ENCODE results near the gene WHAMM.
"Not testable (repeated sequence)": the region's sequence is repeated elsewhere in the genome, so short reads cannot be mapped to it uniquely, and the experiment has no call there.

Gene WHAMM

DNA sequence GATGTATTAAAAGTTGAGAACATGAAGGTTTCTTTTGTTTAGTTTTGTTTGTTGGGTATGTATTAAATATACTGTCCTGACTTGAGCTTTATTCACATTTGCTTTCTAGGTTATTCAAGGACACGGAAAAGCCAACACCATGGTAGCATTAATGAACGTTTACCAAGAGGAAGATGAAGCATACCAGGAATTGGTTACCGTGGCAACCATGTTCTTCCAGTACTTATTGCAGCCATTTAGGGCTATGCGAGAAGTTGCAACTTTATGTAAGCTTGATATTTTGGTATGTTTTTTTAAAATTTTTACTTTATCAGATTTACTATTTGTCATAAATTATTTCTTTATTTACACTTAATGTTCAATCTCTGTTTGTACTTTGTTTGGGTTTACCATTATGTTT lies 3.6 kb downstream of the WHAMM start:
- no peaks in the 10 kb centered on the region for H3K27me3 ChIP-seq (ENCODE audit: control insufficient read depth in 1 of 2, insufficient read depth in 1 of 2, low read length in 2 of 2)
- no peak overlapping the region for H3K4ac ChIP-seq (ENCODE audit: low read depth in 1 of 2, low read length in 2 of 2)
- no peak overlapping the region for H3K18ac ChIP-seq (ENCODE audit: low read depth in 1 of 2, low read length in 2 of 2)
- no peak overlapping the region for H3K9ac ChIP-seq (ENCODE audit: low read length)
- H3K4me3 ChIP-seq (ENCODE audit: insufficient read depth in 1 of 2, low read depth in 1 of 2, low read length in 2 of 2): no peak overlapping the region
- 89% methylated on average over 3 of the region's 4 CpGs for WGBS
- H3K4me2 ChIP-seq (ENCODE audit: low read length, poor library complexity, severe bottlenecking): no peak overlapping the region
- no peak overlapping the region for H2BK12ac ChIP-seq (ENCODE audit: low read length in 2 of 2)
- no peak overlapping the region for H2BK5ac ChIP-seq (ENCODE audit: low read depth, low read length, poor library complexity, severe bottlenecking)
- peaks cover 11 to 45% of the 10 kb centered on the region in 2 experiments for H3K36me3 ChIP-seq (ENCODE audit: control insufficient read depth in 1 of 2, insufficient read depth in 2 of 2, low read depth in 1 of 2, low read length in 2 of 2)
- H2BK15ac ChIP-seq (ENCODE audit: low read depth, poor library complexity, severe bottlenecking): no peak overlapping the region
- no peak overlapping the region for H4K8ac ChIP-seq (ENCODE audit: low read length)
- no peak overlapping the region for H3K14ac ChIP-seq (ENCODE audit: low read length in 2 of 2)
- H3K9me3 ChIP-seq (ENCODE audit: control insufficient read depth, low read length): no peaks in the 10 kb centered on the region
- peaks cover 1% of the 10 kb centered on the region for H3K4me1 ChIP-seq (ENCODE audit: control insufficient read depth, insufficient read depth, low read depth, low read length)
- H2AK5ac ChIP-seq (ENCODE audit: low read length, severe bottlenecking): no peak overlapping the region
- DNase-seq: peak; percentile 21
- H3K79me1 ChIP-seq (replicated peaks; ENCODE audit: low read length, poor library complexity, severe bottlenecking): peaks cover 6% of the 10 kb centered on the region
- H2BK120ac ChIP-seq (ENCODE audit: low read depth, low read length): no peak overlapping the region
- H4K91ac ChIP-seq (ENCODE audit: low read length): no peak overlapping the region
- H3K23ac ChIP-seq (ENCODE audit: low read length in 2 of 2): no peak overlapping the region
- no peak overlapping the region for H3K27ac ChIP-seq (ENCODE audit: low read length, poor library complexity, severe bottlenecking)
- H2AFZ ChIP-seq (ENCODE audit: low read depth, low read length): no peak overlapping the region

DNA sequence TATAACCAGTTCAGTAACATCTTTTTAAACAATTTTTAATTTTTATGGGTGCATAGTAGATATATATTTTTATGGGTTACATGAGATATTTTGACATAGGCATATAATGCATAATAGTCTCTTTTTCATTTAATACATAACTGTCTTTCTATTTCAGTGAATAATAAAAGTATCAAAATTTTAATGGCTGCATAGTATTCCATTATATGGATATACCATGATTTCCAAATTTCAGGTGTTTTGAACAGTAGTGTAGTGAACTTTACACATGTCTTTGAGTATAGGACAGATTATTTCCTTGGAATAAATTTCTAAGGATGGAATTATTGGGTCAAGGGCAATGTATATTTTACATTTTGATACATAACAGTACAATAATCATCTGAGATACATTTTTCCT lies 10.7 kb downstream of the WHAMM start:
- peak overlapping the region; percentile 76 for H3K27ac ChIP-seq (ENCODE audit: low read length, poor library complexity, severe bottlenecking)
- H3K9me3 ChIP-seq (ENCODE audit: control insufficient read depth, low read length): no peaks in the 10 kb centered on the region
- DNase-seq: no peak
- peaks cover 11% of the 10 kb centered on the region for H3K79me1 ChIP-seq (replicated peaks; ENCODE audit: low read length, poor library complexity, severe bottlenecking)
- H2AK5ac ChIP-seq (ENCODE audit: low read length, severe bottlenecking): no peak overlapping the region
- H2BK5ac ChIP-seq (ENCODE audit: low read depth, low read length, poor library complexity, severe bottlenecking): no peak overlapping the region
- H4K91ac ChIP-seq (ENCODE audit: low read length): no peak overlapping the region
- peaks cover 27 to 78% of the 10 kb centered on the region in 2 experiments for H3K36me3 ChIP-seq (ENCODE audit: control insufficient read depth in 1 of 2, insufficient read depth in 2 of 2, low read depth in 1 of 2, low read length in 2 of 2)
- no peak overlapping the region for H2BK15ac ChIP-seq (ENCODE audit: low read depth, poor library complexity, severe bottlenecking)
- no peaks in the 10 kb centered on the region for H3K27me3 ChIP-seq (ENCODE audit: control insufficient read depth in 1 of 2, insufficient read depth in 1 of 2, low read length in 2 of 2)
- no peak overlapping the region for H2BK120ac ChIP-seq (ENCODE audit: low read depth, low read length)
- no peak overlapping the region for H3K14ac ChIP-seq (ENCODE audit: low read length in 2 of 2)
- peaks cover 3% of the 10 kb centered on the region for H3K4me1 ChIP-seq (ENCODE audit: control insufficient read depth, insufficient read depth, low read depth, low read length)
- H3K23ac ChIP-seq (ENCODE audit: low read length in 2 of 2): no peak overlapping the region
- no peak overlapping the region for H4K8ac ChIP-seq (ENCODE audit: low read length)
- no peak overlapping the region for H3K4me2 ChIP-seq (ENCODE audit: low read length, poor library complexity, severe bottlenecking)
- H3K4me3 ChIP-seq (ENCODE audit: insufficient read depth in 1 of 2, low read depth in 1 of 2, low read length in 2 of 2): no peak overlapping the region
- H2BK12ac ChIP-seq (ENCODE audit: low read length in 2 of 2): no peak overlapping the region
- H3K9ac ChIP-seq (ENCODE audit: low read length): no peak overlapping the region
- no peak overlapping the region for H3K4ac ChIP-seq (ENCODE audit: low read depth in 1 of 2, low read length in 2 of 2)
- no peak overlapping the region for H2AFZ ChIP-seq (ENCODE audit: low read depth, low read length)
- H3K18ac ChIP-seq (ENCODE audit: low read depth in 1 of 2, low read length in 2 of 2): no peak overlapping the region

DNA sequence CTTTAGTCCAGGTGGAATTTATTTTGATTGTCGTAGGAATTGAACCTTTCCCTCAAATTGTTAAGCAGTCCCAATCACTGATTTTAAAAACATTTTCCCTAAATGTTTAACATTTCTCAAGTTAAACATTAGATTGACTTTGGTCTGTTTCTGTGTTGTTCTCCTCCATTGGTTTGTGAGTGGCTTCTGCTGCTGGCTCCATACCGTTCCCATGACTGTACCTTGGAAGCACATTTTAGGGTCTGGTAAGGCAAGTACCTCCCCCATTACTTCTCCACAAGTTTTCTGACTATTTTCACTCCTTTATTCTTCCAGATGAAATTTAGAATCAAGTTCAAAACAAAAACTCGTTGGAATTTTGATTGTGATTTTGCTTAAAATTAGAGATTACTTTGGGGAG lies 12.0 kb downstream of the WHAMM start:
- not testable (repeated sequence) for H3K9me3 ChIP-seq (ENCODE audit: control insufficient read depth, low read length); H2BK120ac ChIP-seq (ENCODE audit: low read depth, low read length); H4K8ac ChIP-seq (ENCODE audit: low read length); H3K4me3 ChIP-seq (ENCODE audit: insufficient read depth in 1 of 2, low read depth in 1 of 2, low read length in 2 of 2); H2AK5ac ChIP-seq (ENCODE audit: low read length, severe bottlenecking); H3K4me2 ChIP-seq (ENCODE audit: low read length, poor library complexity, severe bottlenecking); H2AFZ ChIP-seq (ENCODE audit: low read depth, low read length); H2BK15ac ChIP-seq (ENCODE audit: low read depth, poor library complexity, severe bottlenecking); H3K23ac ChIP-seq (ENCODE audit: low read length in 2 of 2); H4K91ac ChIP-seq (ENCODE audit: low read length); H3K27me3 ChIP-seq (ENCODE audit: control insufficient read depth in 1 of 2, insufficient read depth in 1 of 2, low read length in 2 of 2); H3K4ac ChIP-seq (ENCODE audit: low read depth in 1 of 2, low read length in 2 of 2); H3K18ac ChIP-seq (ENCODE audit: low read depth in 1 of 2, low read length in 2 of 2); DNase-seq; H2BK5ac ChIP-seq (ENCODE audit: low read depth, low read length, poor library complexity, severe bottlenecking); H3K14ac ChIP-seq (ENCODE audit: low read length in 2 of 2); H3K4me1 ChIP-seq (ENCODE audit: control insufficient read depth, insufficient read depth, low read depth, low read length); H2BK12ac ChIP-seq (ENCODE audit: low read length in 2 of 2)
- H3K9ac ChIP-seq (ENCODE audit: low read length): peak overlapping the region; percentile 38
- peaks cover 17% of the 10 kb centered on the region for H3K79me1 ChIP-seq (replicated peaks; ENCODE audit: low read length, poor library complexity, severe bottlenecking)
- peak overlapping the region; percentile 38 for H3K27ac ChIP-seq (ENCODE audit: low read length, poor library complexity, severe bottlenecking)
- peaks cover 29 to 78% of the 10 kb centered on the region in 2 experiments for H3K36me3 ChIP-seq (ENCODE audit: control insufficient read depth in 1 of 2, insufficient read depth in 2 of 2, low read depth in 1 of 2, low read length in 2 of 2)
- 94% methylated on average over 2 of the region's 3 CpGs for WGBS

DNA sequence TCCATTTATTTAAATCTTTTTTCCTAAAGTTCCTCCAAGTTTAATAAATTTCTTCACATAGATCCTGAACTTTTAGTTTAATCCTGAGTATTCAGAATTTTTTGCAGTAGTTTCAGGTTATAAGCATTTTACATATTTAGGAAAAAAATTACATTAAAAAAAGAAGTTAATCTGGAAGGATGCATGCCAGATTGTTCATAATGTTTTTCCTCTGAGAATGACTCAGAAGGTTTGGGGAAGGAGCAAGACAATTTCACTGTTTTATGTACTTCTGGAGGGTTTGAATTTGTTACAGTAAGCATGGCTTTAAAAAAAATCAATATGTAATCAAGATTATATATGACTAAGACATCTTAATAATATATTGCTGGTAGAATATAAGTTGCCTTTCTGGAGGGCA lies 12.4 kb downstream of the WHAMM start:
- DNase-seq; H3K14ac ChIP-seq (ENCODE audit: low read length in 2 of 2); H2BK120ac ChIP-seq (ENCODE audit: low read depth, low read length); H3K27me3 ChIP-seq (ENCODE audit: control insufficient read depth in 1 of 2, insufficient read depth in 1 of 2, low read length in 2 of 2); H2BK15ac ChIP-seq (ENCODE audit: low read depth, poor library complexity, severe bottlenecking); H2AFZ ChIP-seq (ENCODE audit: low read depth, low read length); H4K91ac ChIP-seq (ENCODE audit: low read length); H2AK5ac ChIP-seq (ENCODE audit: low read length, severe bottlenecking); H3K23ac ChIP-seq (ENCODE audit: low read length in 2 of 2); H3K4ac ChIP-seq (ENCODE audit: low read depth in 1 of 2, low read length in 2 of 2); H3K4me3 ChIP-seq (ENCODE audit: insufficient read depth in 1 of 2, low read depth in 1 of 2, low read length in 2 of 2); H2BK5ac ChIP-seq (ENCODE audit: low read depth, low read length, poor library complexity, severe bottlenecking); H4K8ac ChIP-seq (ENCODE audit: low read length); H3K9me3 ChIP-seq (ENCODE audit: control insufficient read depth, low read length); H3K4me1 ChIP-seq (ENCODE audit: control insufficient read depth, insufficient read depth, low read depth, low read length); H2BK12ac ChIP-seq (ENCODE audit: low read length in 2 of 2); H3K27ac ChIP-seq (ENCODE audit: low read length, poor library complexity, severe bottlenecking); H3K9ac ChIP-seq (ENCODE audit: low read length); H3K4me2 ChIP-seq (ENCODE audit: low read length, poor library complexity, severe bottlenecking); H3K18ac ChIP-seq (ENCODE audit: low read depth in 1 of 2, low read length in 2 of 2): not testable (repeated sequence)
- Histone ChIP-seq H3K79me1 (replicated peaks; ENCODE audit: low read length, poor library complexity, severe bottlenecking) (peaks cover 18% of the 10 kb centered on the region), H3K36me3 (ENCODE audit: control insufficient read depth in 1 of 2, insufficient read depth in 2 of 2, low read depth in 1 of 2, low read length in 2 of 2) (peaks cover 30 to 78% of the 10 kb centered on the region in 2 experiments)

Measured in mesenchymal stem cell (in vitro differentiated cells and primary cell).